Measurements from ENCODE around the gene LRCH4.
A peak's percentile ranks its signal among the peaks of the same experiment; 100 is the strongest.

The LRCH4 gene

GRCh38 chr7:100585511-100586265 lies at the start of gene LRCH4:
LRCH4 (minus strand) TSS chr7:100586129; CDS start chr7:100586100, 29 bp downstream.
- DNase-seq = no peak

- DNase-seq = peak; percentile 89
Measured at GRCh38 chr7:100632951-100633717, 47.2 kb upstream of the LRCH4 start.

- DNase-seq = no peak
Measured at GRCh38 chr7:100630066-100630465, 44.1 kb upstream of the LRCH4 start.

GRCh38 chr7:100629117-100629716 lies 43.3 kb upstream of the LRCH4 start:
- DNase-seq = peak; percentile 63

GRCh38 chr7:100627238-100627549 lies 41.3 kb upstream of the LRCH4 start:
- DNase-seq = no peak

GRCh38 chr7:100626530-100627237 lies 40.8 kb upstream of the LRCH4 start:
- DNase-seq = peak; percentile 93

GRCh38 chr7:100626055-100626454 lies 40.1 kb upstream of the LRCH4 start:
- DNase-seq = no peak

GRCh38 chr7:100623951-100624824 lies 38.3 kb upstream of the LRCH4 start:
- DNase-seq = no peak

GRCh38 chr7:100621554-100621953 lies 35.6 kb upstream of the LRCH4 start:
- no peak for DNase-seq

GRCh38 chr7:100620804-100621203 lies 34.9 kb upstream of the LRCH4 start:
- DNase-seq = no peak

GRCh38 chr7:100620239-100620638 lies 34.3 kb upstream of the LRCH4 start:
- no peak for DNase-seq

- no peak for DNase-seq
Measured at GRCh38 chr7:100614308-100614861, 28.5 kb upstream of the LRCH4 start.

GRCh38 chr7:100613412-100614175 lies 27.7 kb upstream of the LRCH4 start:
- DNase-seq = no peak

- DNase-seq = peak; percentile 63
Measured at GRCh38 chr7:100612730-100613390, 26.9 kb upstream of the LRCH4 start.

GRCh38 chr7:100611983-100612729 lies 26.2 kb upstream of the LRCH4 start, which contains the start of gene MOSPD3:
MOSPD3 (plus strand) TSS chr7:100612540; CDS start chr7:100612792, 252 bp downstream.
- DNase-seq = peak; percentile 99

- no peak for DNase-seq
Measured at GRCh38 chr7:100609958-100610357, 24.0 kb upstream of the LRCH4 start.

GRCh38 chr7:100607111-100607510 lies 21.2 kb upstream of the LRCH4 start:
- DNase-seq = no peak

GRCh38 chr7:100606313-100606712 lies 20.4 kb upstream of the LRCH4 start:
- DNase-seq = no peak
